Skeletal muscle cell (primary cell): ENCODE measurements around the gene VEZT.

Experiments used
- DNase-seq: peaks from one replicate; pipeline ENCODE4 v3.0.0-alpha.2; 2010; ENCODE audit warnings: low read depth
- H3K4me3 ChIP-seq: 2 replicates; pipeline ENCODE4 v1.5.1; 2011; ENCODE audit warnings: low read depth, mild to moderate bottlenecking, control low read depth, low read length, moderate library complexity

The VEZT gene

DNA sequence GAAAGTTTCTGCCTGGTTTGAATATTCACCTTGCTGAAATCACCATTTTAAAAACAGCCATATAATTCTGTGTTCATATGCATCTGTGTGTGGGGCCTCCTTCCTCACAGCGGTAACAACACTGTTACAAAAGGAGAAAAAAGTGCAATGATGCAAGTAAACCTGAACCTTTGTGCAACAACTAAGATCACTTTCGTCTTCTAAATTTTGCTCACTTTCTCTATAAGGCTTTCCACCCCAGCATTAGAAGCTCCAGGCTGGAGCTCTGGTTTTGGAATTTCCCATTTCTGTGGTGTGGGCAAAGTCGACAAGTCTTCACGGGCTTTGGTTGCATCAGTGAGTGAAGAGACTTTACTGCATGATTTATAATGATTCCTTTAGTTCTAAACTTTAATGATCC lies 18.7 kb upstream of the VEZT start:
- no peak for DNase-seq
- H3K4me3 ChIP-seq = no peak overlapping the region

- no peak overlapping the region for H3K4me3 ChIP-seq
- no peak for DNase-seq
These were observed 17.3 kb upstream of the VEZT start for GRCh38 chr12:95200128-95200894.

GRCh38 chr12:95201056-95201670 lies 16.4 kb upstream of the VEZT start:
- H3K4me3 ChIP-seq = no peak overlapping the region
- no peak for DNase-seq

DNA sequence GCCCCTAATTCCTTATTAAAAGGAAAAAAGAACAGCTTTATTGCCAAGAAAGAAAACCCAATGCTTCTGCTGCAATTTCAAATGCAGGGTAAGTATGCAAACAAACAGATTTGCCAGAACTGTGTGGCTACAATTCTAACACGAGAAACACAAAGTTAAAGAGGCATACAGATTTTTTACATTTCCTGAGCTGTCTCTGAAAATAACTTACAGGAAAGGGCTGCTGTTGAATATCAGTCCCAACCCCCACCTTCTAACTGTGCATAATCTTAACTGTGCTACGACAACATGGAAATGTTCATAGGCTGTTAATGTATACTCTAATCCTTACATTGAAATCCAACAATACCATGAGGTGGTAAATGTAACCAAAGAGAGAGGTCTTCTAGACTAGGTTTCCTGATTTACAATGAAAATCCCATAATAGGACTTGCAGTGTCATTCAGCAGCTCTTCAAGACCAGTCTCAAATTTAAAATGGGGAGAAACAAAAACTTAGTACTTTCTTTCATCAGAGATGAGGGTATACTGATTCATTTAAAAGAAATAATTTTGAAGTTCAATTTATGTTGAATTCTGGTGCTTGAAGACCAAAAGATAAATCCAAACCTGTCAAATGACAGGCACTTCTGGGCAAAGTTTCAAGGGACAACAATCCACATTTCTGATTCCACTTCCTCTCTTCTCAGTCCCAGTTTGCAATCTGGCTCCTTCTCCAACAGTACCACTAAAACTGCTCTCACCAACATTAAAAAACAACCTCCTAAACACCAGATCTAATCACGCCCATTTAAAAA lies 14.7 kb upstream of the VEZT start:
- no peak overlapping the region for H3K4me3 ChIP-seq
- DNase-seq = no peak

GRCh38 chr12:95203487-95204030 lies 14.0 kb upstream of the VEZT start:
- no peak overlapping the region for H3K4me3 ChIP-seq
- no peak for DNase-seq

- no peak overlapping the region for H3K4me3 ChIP-seq
- DNase-seq = peak; percentile 97
These were observed 13.3 kb upstream of the VEZT start for GRCh38 chr12:95204141-95204866.

DNA sequence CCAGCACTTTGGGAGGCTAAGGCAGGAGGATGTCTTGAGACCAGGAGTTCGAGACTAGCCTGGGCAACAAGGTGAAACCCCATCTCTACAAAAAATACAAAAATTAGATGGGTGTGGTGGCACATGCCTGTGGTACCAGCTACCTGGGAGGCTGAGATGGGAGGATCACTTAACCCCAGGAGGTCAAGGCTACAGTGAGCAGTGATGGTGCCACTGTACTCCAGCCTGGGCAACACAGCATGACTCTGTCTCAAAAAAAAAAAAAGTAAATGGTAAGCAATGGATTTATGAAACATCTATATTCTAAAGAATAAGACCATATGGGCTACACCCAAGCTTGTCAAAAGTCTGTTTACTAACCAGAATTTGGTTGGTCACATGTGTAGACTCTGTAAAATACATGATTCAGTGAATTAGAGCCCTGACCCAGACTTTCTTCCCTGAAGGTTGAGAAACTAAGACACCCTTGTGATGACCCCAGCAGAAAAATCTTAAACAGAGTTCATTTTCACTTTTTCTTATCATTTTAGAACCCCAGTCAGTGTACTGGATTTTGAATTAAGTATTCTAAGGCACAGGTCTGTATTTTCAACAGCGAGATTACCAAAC lies 12.5 kb upstream of the VEZT start:
- no peak for DNase-seq

DNA sequence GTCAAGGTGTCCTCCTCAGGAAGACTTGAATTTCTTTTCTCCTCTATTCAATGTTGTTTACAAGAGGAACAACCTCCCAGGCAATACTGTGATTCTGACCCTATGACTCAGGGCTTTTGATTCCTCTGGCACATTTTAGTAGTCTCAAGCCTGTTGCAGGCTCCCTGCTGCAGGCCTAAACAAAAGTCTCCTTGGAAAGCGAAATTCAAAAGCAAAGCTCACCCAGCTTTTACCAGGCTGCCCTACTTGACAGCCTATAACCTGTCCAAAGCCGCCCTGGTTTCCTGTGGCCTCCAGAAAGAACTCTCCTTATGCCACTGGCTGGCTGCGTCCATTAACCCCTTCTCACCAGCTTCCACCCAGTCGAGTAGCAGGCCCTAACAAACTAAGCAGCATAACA lies 11.9 kb upstream of the VEZT start:
- peak; percentile 74 for DNase-seq

More for the DNA sequence above, 12.5 kb upstream of the VEZT start:
- H3K4me3 ChIP-seq = no peak overlapping the region

GRCh38 chr12:95206916-95207315 lies 10.7 kb upstream of the VEZT start:
- no peak overlapping the region for H3K4me3 ChIP-seq
- DNase-seq = no peak

More for the DNA sequence above, 11.9 kb upstream of the VEZT start:
- H3K4me3 ChIP-seq = no peak overlapping the region

DNA sequence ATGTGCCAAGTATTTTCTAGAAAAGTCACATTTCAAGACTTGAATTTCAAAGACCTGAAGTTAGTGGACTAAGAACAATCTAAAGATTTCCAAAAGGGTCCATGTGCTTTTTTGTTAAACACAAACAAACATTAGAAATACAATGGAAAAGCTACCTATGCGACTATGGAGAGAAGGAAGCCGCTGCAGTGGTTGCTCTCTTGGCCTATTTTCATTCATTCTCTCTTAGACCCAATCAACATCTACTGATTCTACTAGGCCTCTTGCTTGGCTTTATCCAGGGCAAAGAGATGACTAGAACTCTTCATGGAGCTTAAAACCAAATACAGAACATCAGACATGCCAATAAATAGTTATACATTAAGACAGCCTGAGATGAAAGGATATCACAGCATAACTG lies 10.2 kb upstream of the VEZT start:
- no peak for DNase-seq
- H3K4me3 ChIP-seq = no peak overlapping the region

DNA sequence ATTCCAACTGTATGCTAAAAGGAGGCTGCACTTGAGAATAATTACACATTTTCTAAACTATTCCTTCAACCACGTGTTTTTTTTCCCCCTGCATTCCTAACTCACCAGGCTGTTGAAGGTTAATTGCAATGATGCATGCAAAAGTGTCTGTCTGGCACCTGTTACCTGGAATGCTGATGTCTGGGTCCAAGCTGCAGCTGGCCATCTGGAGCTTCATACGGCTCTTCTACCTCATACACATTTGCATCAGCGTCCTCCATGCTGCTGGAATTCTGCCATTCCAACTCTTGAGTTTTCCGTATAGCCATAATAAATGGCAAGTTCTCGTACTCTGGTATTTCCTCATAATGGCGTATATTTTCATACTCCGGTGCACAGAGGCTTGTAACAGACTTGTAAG lies 8.9 kb upstream of the VEZT start:
- DNase-seq = no peak
- H3K4me3 ChIP-seq = no peak overlapping the region

- DNase-seq = no peak
- no peak overlapping the region for H3K4me3 ChIP-seq
These were observed 5.0 kb upstream of the VEZT start for GRCh38 chr12:95212586-95212985.

DNA sequence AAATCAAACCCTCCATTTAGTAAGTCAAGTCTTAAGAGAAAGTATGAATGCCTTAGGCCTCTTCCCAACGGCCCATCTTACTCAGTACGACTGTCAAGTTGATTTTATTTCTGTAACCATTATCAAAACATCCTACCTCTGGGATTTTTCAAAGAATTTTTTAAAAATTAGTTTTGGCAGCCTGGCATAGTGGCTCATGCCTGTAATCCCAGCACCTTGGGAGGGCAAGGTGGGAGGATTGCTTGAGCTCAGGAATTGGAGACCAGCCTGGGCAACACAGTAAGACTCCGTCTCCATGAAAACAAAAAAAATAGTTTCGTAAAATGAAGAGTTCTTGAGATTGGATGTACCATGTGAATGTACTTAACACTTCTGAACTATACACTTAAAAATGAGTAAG lies 4.5 kb upstream of the VEZT start:
- no peak overlapping the region for H3K4me3 ChIP-seq
- DNase-seq = no peak

DNA sequence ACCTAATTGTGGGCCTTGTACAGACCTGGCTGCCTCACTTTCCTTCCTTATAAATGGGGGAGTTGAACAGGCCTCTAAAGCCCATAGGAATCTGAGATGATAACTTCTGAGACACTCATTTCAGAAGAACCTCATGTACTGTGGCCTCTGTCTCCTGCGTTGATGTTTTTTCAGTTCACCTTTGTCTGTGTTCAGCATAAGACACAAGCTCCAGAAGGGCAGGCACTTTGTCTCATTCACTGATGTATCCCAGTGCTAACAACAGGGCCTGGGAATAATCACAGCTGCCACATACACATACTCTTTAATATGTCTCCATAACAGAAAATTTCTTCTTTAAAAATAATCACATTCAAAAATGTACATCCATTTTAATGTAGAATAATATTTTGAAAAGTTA lies 3.7 kb upstream of the VEZT start:
- no peak overlapping the region for H3K4me3 ChIP-seq
- no peak for DNase-seq

GRCh38 chr12:95214466-95214865 lies 3.1 kb upstream of the VEZT start:
- no peak overlapping the region for H3K4me3 ChIP-seq
- DNase-seq = no peak

DNA sequence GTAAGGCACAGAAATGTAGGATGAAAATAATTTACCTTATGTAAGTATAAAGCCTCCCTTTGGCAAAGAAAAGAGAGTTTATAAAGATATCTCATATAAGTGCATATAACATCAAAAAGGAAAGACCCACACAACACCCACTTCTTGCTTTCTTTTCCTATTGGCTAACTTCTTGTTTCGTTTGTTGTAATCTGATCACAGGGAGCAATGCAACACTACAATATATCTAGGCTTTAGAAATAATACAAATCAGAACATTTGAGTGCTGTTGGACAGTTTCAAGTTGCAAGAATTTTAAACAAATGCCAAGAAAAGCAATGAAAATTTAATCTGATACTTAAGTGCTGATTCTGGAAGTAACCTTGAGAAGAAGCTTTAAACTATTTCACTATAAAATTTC lies 1.7 kb upstream of the VEZT start:
- DNase-seq = peak; percentile 50
- H3K4me3 ChIP-seq = peak overlapping the region; percentile 90

GRCh38 chr12:95216711-95217376 lies 763 bp upstream of the VEZT start:
- no peak for DNase-seq
- H3K4me3 ChIP-seq = peak overlapping the region; percentile 90
